Neural cell (in vitro differentiated cells): ENCODE data around the gene FLVCR1. TPM values are rescaled to one million over a fixed set of nuclear protein-coding genes. Genes with fewer than 3 reads are reported as not detected.
"Not testable (repeated sequence)": the region's sequence is repeated elsewhere in the genome, so short reads cannot be mapped to it uniquely, and the experiment has no call there.

Experiments
- H2AFZ ChIP-seq: fragments of 200-600, 300-800 bp; sonication (generic), shearing (Covaris generic); 2 replicates; pipeline ENCODE4 v1.6.0; 2014; ENCODE audit warnings: low read depth, mild to moderate bottlenecking, antibody characterized with exemption, low read length, moderate library complexity
- H3F3A ChIP-seq: fragments of 200-600 bp; shearing (Covaris generic); 2 replicates; pipeline ENCODE4 v1.6.1; 2016; ENCODE audit warnings: mild to moderate bottlenecking, moderate library complexity, mixed read lengths, antibody characterized with exemption, low read length; ENCODE audit not compliant: insufficient read depth, poor library complexity, severe bottlenecking
- H3K27ac ChIP-seq: fragments of 200-600, 300-800 bp; sonication (generic), shearing (Covaris generic); 2 replicates; pipeline ENCODE4 v1.5.1; 2014; ENCODE audit warnings: mild to moderate bottlenecking, low read length, moderate library complexity
- H3K27me3 ChIP-seq: fragments of 300-800, 200-600 bp; sonication (generic), shearing (Covaris generic); 2 replicates; pipeline ENCODE4 v1.6.0; 2014; ENCODE audit warnings: mild to moderate bottlenecking, low read depth, low read length, moderate library complexity; ENCODE audit not compliant: insufficient read depth
- H3K36me3 ChIP-seq: fragments of 300-800, 200-600 bp; sonication (generic), shearing (Covaris generic); 2 replicates; pipeline ENCODE4 v1.5.1; 2014; ENCODE audit warnings: mild to moderate bottlenecking, antibody characterized with exemption, low read length, moderate library complexity; ENCODE audit not compliant: insufficient read depth
- H3K4me2 ChIP-seq: fragments of 300-800, 200-600 bp; sonication (generic), shearing (Covaris generic); 2 replicates; pipeline ENCODE4 v1.6.0; 2014; ENCODE audit warnings: mild to moderate bottlenecking, low read length
- H3K4me3 ChIP-seq: fragments of 300-800, 200-600 bp; sonication (generic), shearing (Covaris generic); 2 replicates; pipeline ENCODE4 v1.5.1; 2014; ENCODE audit warnings: mild to moderate bottlenecking, low read length, moderate library complexity
- H3K79me2 ChIP-seq: fragments of 200-600 bp; shearing (Covaris generic); replicated peaks from 2 replicates; pipeline ENCODE4 v1.6.0; 2014; ENCODE audit warnings: mild to moderate bottlenecking, low read length, moderate library complexity; ENCODE audit not compliant: insufficient read depth
- H3K9ac ChIP-seq: fragments of 300-800, 200-600 bp; sonication (generic), shearing (Covaris generic); 2 replicates; pipeline ENCODE4 v1.6.1; 2016; ENCODE audit warnings: mild to moderate bottlenecking, low read length, mixed read lengths
- H3K9me2 ChIP-seq: fragments of 200-600 bp; shearing (Covaris generic); 2 replicates; pipeline ENCODE4 v1.6.1; 2016; ENCODE audit warnings: mild to moderate bottlenecking, low read length, mixed read lengths; ENCODE audit not compliant: insufficient read depth
- H3K9me3 ChIP-seq: fragments of 200-600, 300-800 bp; sonication (generic), shearing (Covaris generic); 2 replicates; pipeline ENCODE4 v1.6.1; 2016; ENCODE audit warnings: mild to moderate bottlenecking, mixed run types, low read length, moderate library complexity, mixed read lengths
- H4K20me1 ChIP-seq: fragments of 200-600 bp; shearing (Covaris generic); 2 replicates; pipeline ENCODE4 v1.6.1; 2016; ENCODE audit warnings: mild to moderate bottlenecking, mixed run types; ENCODE audit not compliant: insufficient read depth
- EP300 ChIP-seq: fragments of 450-650 bp; conservative IDR thresholded peaks from 2 replicates; pipeline ENCODE4 v1.6.1; 2014; ENCODE audit warnings: antibody characterized with exemption, mild to moderate bottlenecking, moderate library complexity; ENCODE audit not compliant: poor library complexity, severe bottlenecking
- EZH2 ChIP-seq: fragments of 200-600, 300-800 bp; shearing (Covaris generic), sonication (generic); IDR thresholded peaks from 2 replicates; pipeline ENCODE4 v1.6.1; 2014; ENCODE audit warnings: antibody characterized with exemption, low read length, borderline replicate concordance, mild to moderate bottlenecking; ENCODE audit not compliant: insufficient read depth, poor library complexity, severe bottlenecking
- MXI1 ChIP-seq: fragments of 450-650 bp; conservative IDR thresholded peaks from 2 replicates; pipeline ENCODE4 v1.6.1; 2014; ENCODE audit warnings: antibody characterized with exemption, mild to moderate bottlenecking; ENCODE audit not compliant: poor library complexity, severe bottlenecking
- POLR2AphosphoS5 ChIP-seq: IDR thresholded peaks from 2 replicates; pipeline ENCODE4 v1.6.1; 2012
- RAD21 ChIP-seq: fragments of 450-650 bp; conservative IDR thresholded peaks from 2 replicates; pipeline ENCODE4 v1.6.1; 2014; ENCODE audit warnings: antibody characterized with exemption, mild to moderate bottlenecking, moderate library complexity
- SMC3 ChIP-seq: fragments of 450-650 bp; conservative IDR thresholded peaks from 2 replicates; pipeline ENCODE4 v1.6.1; 2014; ENCODE audit warnings: antibody characterized with exemption, mild to moderate bottlenecking, moderate library complexity; ENCODE audit not compliant: poor library complexity
- TAF1 ChIP-seq: IDR thresholded peaks from 2 replicates; pipeline ENCODE4 v1.6.1; 2012; ENCODE audit warnings: low read depth
- polyA plus RNA-seq: library from polyadenylated mRNA; depleted of rRNA; stranded (reverse); fragments of >200 nt; gene quantifications from 2 replicates; pipeline ENCODE4 v1.2.3, GENCODE V29; 2014
- TF ChIP-seq, protein P1 (sequence below): IDR thresholded peaks from 2 replicates; pipeline ENCODE4 v1.6.1; 2012; ENCODE audit warnings: borderline replicate concordance
- TF ChIP-seq, protein P2 (sequence below): fragments of 450-650 bp; IDR thresholded peaks from 2 replicates; pipeline ENCODE4 v1.5.1; 2014; ENCODE audit warnings: antibody characterized with exemption, mild to moderate bottlenecking, moderate library complexity; ENCODE audit not compliant: poor library complexity, severe bottlenecking

The FLVCR1 gene
- polyA plus RNA-seq, 1 donor from 2014 or later, result 37.8 TPM

DNA sequence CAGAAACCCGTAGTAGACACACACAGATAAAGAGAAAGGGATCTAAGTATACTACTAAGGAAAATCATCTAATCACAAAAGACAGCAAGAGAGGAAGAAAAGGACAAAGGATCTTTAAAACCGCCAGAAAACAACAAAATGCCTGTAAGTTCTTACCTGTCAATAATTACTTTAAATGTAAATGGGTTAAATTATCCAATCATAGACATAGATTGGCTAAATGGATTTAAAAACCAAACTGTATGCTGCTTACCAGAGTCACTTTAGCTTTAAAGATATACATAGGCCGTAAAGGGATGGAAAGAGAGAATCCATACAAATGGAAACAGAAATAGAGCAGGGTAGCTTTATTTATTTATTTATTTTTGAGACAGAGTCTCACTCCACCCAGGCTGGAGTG, 44.0 kb downstream of the FLVCR1 start (continued):
- TF ChIP-seq EZH2, result no peak
- TF ChIP-seq SMC3, result no peak

DNA sequence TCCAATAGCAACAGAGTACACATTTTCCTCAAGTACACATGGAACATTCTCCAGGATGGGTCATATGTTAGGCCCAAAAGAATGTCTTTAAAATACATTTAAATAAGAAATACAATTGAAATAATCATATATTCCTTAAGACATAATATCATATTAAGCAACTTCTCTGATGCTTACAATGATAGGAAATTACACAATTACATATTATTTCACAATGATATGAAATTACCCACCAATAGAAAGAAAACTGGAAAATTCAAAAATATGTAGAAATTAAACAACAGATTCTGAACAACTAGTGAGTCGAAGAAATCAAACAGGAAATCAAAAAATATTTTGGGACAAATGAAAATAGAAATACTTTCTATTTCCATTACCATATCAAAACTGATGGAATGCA, 45.6 kb downstream of the FLVCR1 start:
- H4K20me1 ChIP-seq, result no peaks in the 10 kb centered on the region
- no peak overlapping the region for H3K4me2 ChIP-seq
- no peak overlapping the region for H3K9ac ChIP-seq
- no peaks in the 10 kb centered on the region for H3K27me3 ChIP-seq
- H3K79me2 ChIP-seq, result no peaks in the 10 kb centered on the region
- H3K4me3 ChIP-seq, result no peak overlapping the region
- no peaks in the 10 kb centered on the region for H3K9me2 ChIP-seq
- no peaks in the 10 kb centered on the region for H3K9me3 ChIP-seq
- H3F3A ChIP-seq, result no peaks in the 10 kb centered on the region
- peaks cover 11% of the 10 kb centered on the region for H3K36me3 ChIP-seq
- H2AFZ ChIP-seq, result no peak overlapping the region
- no peak overlapping the region for H3K27ac ChIP-seq
- no peak for TF ChIP-seq RAD21
- TF ChIP-seq, protein P1, sequence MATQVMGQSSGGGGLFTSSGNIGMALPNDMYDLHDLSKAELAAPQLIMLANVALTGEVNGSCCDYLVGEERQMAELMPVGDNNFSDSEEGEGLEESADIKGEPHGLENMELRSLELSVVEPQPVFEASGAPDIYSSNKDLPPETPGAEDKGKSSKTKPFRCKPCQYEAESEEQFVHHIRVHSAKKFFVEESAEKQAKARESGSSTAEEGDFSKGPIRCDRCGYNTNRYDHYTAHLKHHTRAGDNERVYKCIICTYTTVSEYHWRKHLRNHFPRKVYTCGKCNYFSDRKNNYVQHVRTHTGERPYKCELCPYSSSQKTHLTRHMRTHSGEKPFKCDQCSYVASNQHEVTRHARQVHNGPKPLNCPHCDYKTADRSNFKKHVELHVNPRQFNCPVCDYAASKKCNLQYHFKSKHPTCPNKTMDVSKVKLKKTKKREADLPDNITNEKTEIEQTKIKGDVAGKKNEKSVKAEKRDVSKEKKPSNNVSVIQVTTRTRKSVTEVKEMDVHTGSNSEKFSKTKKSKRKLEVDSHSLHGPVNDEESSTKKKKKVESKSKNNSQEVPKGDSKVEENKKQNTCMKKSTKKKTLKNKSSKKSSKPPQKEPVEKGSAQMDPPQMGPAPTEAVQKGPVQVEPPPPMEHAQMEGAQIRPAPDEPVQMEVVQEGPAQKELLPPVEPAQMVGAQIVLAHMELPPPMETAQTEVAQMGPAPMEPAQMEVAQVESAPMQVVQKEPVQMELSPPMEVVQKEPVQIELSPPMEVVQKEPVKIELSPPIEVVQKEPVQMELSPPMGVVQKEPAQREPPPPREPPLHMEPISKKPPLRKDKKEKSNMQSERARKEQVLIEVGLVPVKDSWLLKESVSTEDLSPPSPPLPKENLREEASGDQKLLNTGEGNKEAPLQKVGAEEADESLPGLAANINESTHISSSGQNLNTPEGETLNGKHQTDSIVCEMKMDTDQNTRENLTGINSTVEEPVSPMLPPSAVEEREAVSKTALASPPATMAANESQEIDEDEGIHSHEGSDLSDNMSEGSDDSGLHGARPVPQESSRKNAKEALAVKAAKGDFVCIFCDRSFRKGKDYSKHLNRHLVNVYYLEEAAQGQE, result no peak
- no peak for TF ChIP-seq EP300
- TF ChIP-seq SMC3, result no peak
- no peak for TF ChIP-seq MXI1
- TF ChIP-seq TAF1, result no peak
- no peak for TF ChIP-seq POLR2AphosphoS5
- TF ChIP-seq EZH2, result no peak
- TF ChIP-seq, protein P2, sequence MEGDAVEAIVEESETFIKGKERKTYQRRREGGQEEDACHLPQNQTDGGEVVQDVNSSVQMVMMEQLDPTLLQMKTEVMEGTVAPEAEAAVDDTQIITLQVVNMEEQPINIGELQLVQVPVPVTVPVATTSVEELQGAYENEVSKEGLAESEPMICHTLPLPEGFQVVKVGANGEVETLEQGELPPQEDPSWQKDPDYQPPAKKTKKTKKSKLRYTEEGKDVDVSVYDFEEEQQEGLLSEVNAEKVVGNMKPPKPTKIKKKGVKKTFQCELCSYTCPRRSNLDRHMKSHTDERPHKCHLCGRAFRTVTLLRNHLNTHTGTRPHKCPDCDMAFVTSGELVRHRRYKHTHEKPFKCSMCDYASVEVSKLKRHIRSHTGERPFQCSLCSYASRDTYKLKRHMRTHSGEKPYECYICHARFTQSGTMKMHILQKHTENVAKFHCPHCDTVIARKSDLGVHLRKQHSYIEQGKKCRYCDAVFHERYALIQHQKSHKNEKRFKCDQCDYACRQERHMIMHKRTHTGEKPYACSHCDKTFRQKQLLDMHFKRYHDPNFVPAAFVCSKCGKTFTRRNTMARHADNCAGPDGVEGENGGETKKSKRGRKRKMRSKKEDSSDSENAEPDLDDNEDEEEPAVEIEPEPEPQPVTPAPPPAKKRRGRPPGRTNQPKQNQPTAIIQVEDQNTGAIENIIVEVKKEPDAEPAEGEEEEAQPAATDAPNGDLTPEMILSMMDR, result no peak

DNA sequence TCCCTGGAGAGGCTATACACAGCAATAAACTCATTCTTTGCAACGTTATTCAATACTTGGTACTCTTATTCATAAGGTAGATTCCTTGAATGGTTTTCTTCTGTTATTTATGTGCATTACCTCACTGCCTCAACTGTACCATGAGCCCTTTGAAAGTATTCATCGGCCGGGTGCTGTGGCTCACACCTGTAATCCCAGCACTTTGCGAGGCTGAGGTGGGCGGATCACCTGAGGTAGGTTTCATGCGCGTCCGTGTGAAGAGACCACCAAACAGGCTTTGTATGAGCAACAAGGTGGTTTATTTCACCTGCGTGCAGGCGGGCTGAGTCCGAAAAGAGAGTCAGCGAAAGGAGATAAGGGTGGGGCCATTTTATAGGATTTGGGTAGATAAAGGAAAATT, 50.0 kb downstream of the FLVCR1 start:
- not testable (repeated sequence) for H3K4me2 ChIP-seq, H2AFZ ChIP-seq, H3K9me2 ChIP-seq, H3K4me3 ChIP-seq, H3K27ac ChIP-seq, H3F3A ChIP-seq, H3K36me3 ChIP-seq, H4K20me1 ChIP-seq, H3K9me3 ChIP-seq, H3K9ac ChIP-seq, H3K79me2 ChIP-seq, H3K27me3 ChIP-seq

DNA sequence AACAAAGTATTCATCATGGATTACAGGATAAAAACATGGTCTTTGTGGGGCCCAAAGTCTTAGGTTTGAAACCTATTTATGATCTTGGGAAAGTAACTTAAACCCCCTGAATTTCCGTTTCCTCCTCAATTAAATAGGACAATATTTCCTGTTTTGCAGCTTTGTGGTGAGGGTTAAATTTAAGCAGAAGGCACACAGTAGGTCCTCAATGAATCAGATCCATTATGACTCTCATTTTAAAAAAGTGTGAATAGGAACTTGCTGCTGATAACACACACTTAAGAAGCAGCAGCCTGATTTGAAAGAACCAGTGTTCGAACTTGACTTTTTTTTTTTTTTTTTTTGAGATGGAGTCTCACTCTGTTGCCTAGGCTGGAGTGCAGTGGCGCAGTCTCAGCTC, 50.9 kb downstream of the FLVCR1 start:
- Histone ChIP-seq H2AFZ (no peak overlapping the region), H4K20me1 (no peaks in the 10 kb centered on the region), H3K27ac (no peak overlapping the region), H3K9me2 (no peaks in the 10 kb centered on the region), H3K79me2 (no peaks in the 10 kb centered on the region), H3K9me3 (no peaks in the 10 kb centered on the region), H3K36me3 (no peaks in the 10 kb centered on the region), H3K4me2 (no peak overlapping the region), H3K4me3 (no peak overlapping the region), H3K27me3 (no peaks in the 10 kb centered on the region), H3F3A (no peaks in the 10 kb centered on the region), H3K9ac (no peak overlapping the region)
- no peak for TF ChIP-seq EZH2
- TF ChIP-seq EP300, result no peak
- no peak for TF ChIP-seq SMC3
- TF ChIP-seq POLR2AphosphoS5, result no peak
- TF ChIP-seq MXI1, result no peak
- TF ChIP-seq, protein P1, result no peak
- no peak for TF ChIP-seq TAF1
- TF ChIP-seq, protein P2, result no peak
- no peak for TF ChIP-seq RAD21
